H1 (cell line): ENCODE data around the gene FANCE. TPM values are rescaled to one million over a fixed set of nuclear protein-coding genes. Genes with fewer than 3 reads are reported as not detected.

ENCODE experiments used
- CTCF ChIA-PET: fragments of 300-600 bp; sonication (Branson Sonifier 250); formaldehyde crosslinking; loops from one replicate; lab custom pipeline; 2021; ENCODE audit not compliant: partially characterized antibody; lab: Charles Lee
- POLR2A ChIA-PET: fragments of 300-600 bp; sonication (Branson Sonifier 250); formaldehyde crosslinking; loops from one replicate; lab custom pipeline; 2021; ENCODE audit warnings: inconsistent platforms; ENCODE audit not compliant: partially characterized antibody; lab: Charles Lee
- DNase-seq, 2 experiments: peaks; one replicate each; pipeline versions ENCODE4 v3.0.0 to v3.0.0-alpha.2; 2010 to 2022; ENCODE audit warnings: low spot score in 2 of 2, low read depth in 1 of 2, mixed read lengths in 1 of 2
- FAIRE-seq: peaks from 2 replicates; lab custom pipeline; 2011; peaks lifted over from hg19 to GRCh38; lab: Jason Lieb, UNC
- H2AFZ ChIP-seq: 2 replicates; pipeline ENCODE4 v1.8.1; 2012; ENCODE audit warnings: low read length, inconsistent platforms
- H2AK5ac ChIP-seq: 2 replicates; pipeline ENCODE4 v1.6.1; 2013; ENCODE audit warnings: low read depth, low read length
- H2BK120ac ChIP-seq: replicated peaks from 2 replicates; pipeline ENCODE3; 2013; ENCODE audit warnings: low read depth, low read length, inconsistent platforms
- H2BK12ac ChIP-seq: 2 replicates; pipeline ENCODE4 v1.6.1; 2013; ENCODE audit warnings: low read depth, low read length
- H2BK15ac ChIP-seq: 2 replicates; pipeline ENCODE4 v1.6.1; 2013; ENCODE audit warnings: low read length
- H2BK20ac ChIP-seq: 2 replicates; pipeline ENCODE4 v1.6.1; 2013; ENCODE audit warnings: low read length
- H2BK5ac ChIP-seq: 2 replicates; pipeline ENCODE4 v1.6.1; 2013; ENCODE audit warnings: low read depth, low read length
- H3K14ac ChIP-seq: 2 replicates; pipeline ENCODE4 v1.6.1; 2013; ENCODE audit warnings: inconsistent platforms; ENCODE audit not compliant: insufficient read length
- H3K18ac ChIP-seq: 2 replicates; pipeline ENCODE4 v1.6.1; 2013; ENCODE audit warnings: low read length; ENCODE audit errors: extremely low read depth
- H3K23ac ChIP-seq: 2 replicates; pipeline ENCODE4 v1.6.1; 2013; ENCODE audit warnings: inconsistent platforms; ENCODE audit not compliant: insufficient read length
- H3K23me2 ChIP-seq: 2 replicates; pipeline ENCODE4 v1.6.1; 2013; ENCODE audit warnings: low read depth, low read length
- H3K27ac ChIP-seq: 2 replicates; pipeline ENCODE4 v1.6.1; 2011; ENCODE audit warnings: low read depth, low read length, inconsistent platforms
- H3K27me3 ChIP-seq, 4 experiments: replicated peaks in 1 of 4; 1 replicate in 1 of 4; 2 replicates in 3 of 4; pipeline versions ENCODE4 v1.6.1 to v1.8.1; 2011 to 2013; ENCODE audit warnings: low read length in 3 of 4, mild to moderate bottlenecking in 3 of 4, inconsistent platforms in 2 of 4, mixed read lengths in 2 of 4, moderate library complexity in 1 of 4; ENCODE audit not compliant: control insufficient read depth in 3 of 4, insufficient read depth in 3 of 4; ENCODE audit errors: extremely low read depth in 1 of 4
- H3K36me3 ChIP-seq, 4 experiments: 2 replicates each; pipeline versions ENCODE4 v1.6.1 to v1.8.1; 2011 to 2013; ENCODE audit warnings: mild to moderate bottlenecking in 4 of 4, low read length in 3 of 4, moderate library complexity in 2 of 4, control low read depth in 1 of 4, inconsistent platforms in 1 of 4; ENCODE audit not compliant: insufficient read depth in 4 of 4, control insufficient read depth in 2 of 4
- H3K4ac ChIP-seq: replicated peaks from 2 replicates; pipeline ENCODE3; 2013; ENCODE audit warnings: low read length, low read depth, mixed read lengths, inconsistent platforms; ENCODE audit not compliant: insufficient read length
- H3K4me1 ChIP-seq, 4 experiments: replicated peaks in 1 of 4; 1 replicate in 1 of 4; 2 replicates in 3 of 4; pipeline versions ENCODE4 v1.6.1 to v1.8.1; 2011 to 2013; ENCODE audit warnings: low read length in 3 of 4, inconsistent platforms in 2 of 4, mixed read lengths in 1 of 4; ENCODE audit not compliant: insufficient read depth in 4 of 4, control insufficient read depth in 3 of 4
- H3K4me2 ChIP-seq, 2 experiments: 2 replicates each; pipeline versions ENCODE4 v1.6.1 to v1.8.1; 2011 to 2013; ENCODE audit warnings: low read depth in 2 of 2, low read length in 2 of 2, control low read depth in 1 of 2, inconsistent platforms in 1 of 2, mild to moderate bottlenecking in 1 of 2; ENCODE audit not compliant: insufficient read depth in 1 of 2
- H3K4me3 ChIP-seq, 4 experiments: fragments of 200-600, 300-600 bp in 1 of 4; sonication (generic), shearing (Covaris generic), sonication (Bioruptor Twin) in 1 of 4; 2 replicates each; pipeline versions ENCODE4 v1.5.1 to v1.8.1; 2011 to 2016; ENCODE audit warnings: low read length in 4 of 4, low read depth in 3 of 4, control low read depth in 2 of 4, inconsistent platforms in 2 of 4, mild to moderate bottlenecking in 2 of 4, mixed read lengths in 1 of 4, moderate library complexity in 1 of 4; ENCODE audit not compliant: insufficient read depth in 2 of 4; ENCODE audit errors: extremely low read depth in 1 of 4
- H3K56ac ChIP-seq: replicated peaks from 2 replicates; pipeline ENCODE3; 2013; ENCODE audit warnings: low read depth, mild to moderate bottlenecking, mixed read lengths, low read length, inconsistent platforms; ENCODE audit not compliant: insufficient read length
- H3K79me1 ChIP-seq: 2 replicates; pipeline ENCODE4 v1.6.1; 2013; ENCODE audit warnings: low read depth, low read length, control low read depth
- H3K79me2 ChIP-seq, 2 experiments: 2 replicates each; pipeline versions ENCODE4 v1.6.1 to v1.8.1; 2012 to 2013; ENCODE audit warnings: low read length in 2 of 2, mild to moderate bottlenecking in 2 of 2, inconsistent platforms in 1 of 2; ENCODE audit not compliant: insufficient read depth in 2 of 2, control insufficient read depth in 1 of 2
- H3K9ac ChIP-seq, 4 experiments: replicated peaks in 1 of 4; 1 replicate in 1 of 4; 2 replicates in 3 of 4; pipeline versions ENCODE4 v1.6.1 to v1.8.1; 2011 to 2013; ENCODE audit warnings: low read depth in 3 of 4, low read length in 3 of 4, control low read depth in 2 of 4, mild to moderate bottlenecking in 2 of 4, moderate library complexity in 2 of 4, inconsistent platforms in 1 of 4; ENCODE audit errors: extremely low read depth in 1 of 4
- H3K9me3 ChIP-seq, 2 experiments: 2 replicates each; pipeline versions ENCODE4 v1.6.1 to v1.8.1; 2012 to 2013; ENCODE audit warnings: mild to moderate bottlenecking in 2 of 2, moderate library complexity in 2 of 2, control low read depth in 1 of 2, inconsistent platforms in 1 of 2, low read depth in 1 of 2, low read length in 1 of 2, mixed read lengths in 1 of 2; ENCODE audit not compliant: insufficient read depth in 2 of 2
- H4K20me1 ChIP-seq, 2 experiments: replicated peaks in 1 of 2; 2 replicates each; pipeline versions ENCODE3 to v1.8.1; 2011 to 2013; ENCODE audit warnings: inconsistent platforms in 2 of 2, low read length in 2 of 2, mild to moderate bottlenecking in 1 of 2; ENCODE audit not compliant: insufficient read depth in 2 of 2, control insufficient read depth in 1 of 2
- H4K5ac ChIP-seq: 2 replicates; pipeline ENCODE4 v1.6.1; 2013; ENCODE audit warnings: low read length, low read depth, mixed read lengths, inconsistent platforms; ENCODE audit not compliant: insufficient read length
- H4K8ac ChIP-seq: 2 replicates; pipeline ENCODE4 v1.8.0; 2013; ENCODE audit warnings: mild to moderate bottlenecking, moderate library complexity, low read length, inconsistent platforms; ENCODE audit not compliant: insufficient read depth; ENCODE audit errors: extremely low read depth
- H4K91ac ChIP-seq: replicated peaks from 2 replicates; pipeline ENCODE3; 2013; ENCODE audit warnings: low read length, mixed read lengths, inconsistent platforms; ENCODE audit not compliant: insufficient read length
- GABPA ChIP-seq: IDR thresholded peaks from 2 replicates; pipeline ENCODE4 v1.6.1; 2011; ENCODE audit warnings: mild to moderate bottlenecking, low read length, moderate library complexity, borderline replicate concordance; ENCODE audit not compliant: insufficient read depth
- JUN ChIP-seq: IDR thresholded peaks from 2 replicates; pipeline ENCODE4 v1.6.1; 2011; ENCODE audit warnings: low read depth, mild to moderate bottlenecking, improper control_type of control experiment, low read length
- PHF8 ChIP-seq: fragments of 200-600 bp; sonication (generic); conservative IDR thresholded peaks from 2 replicates; pipeline ENCODE4 v1.7.1; 2012; ENCODE audit warnings: low read depth, mild to moderate bottlenecking, inconsistent platforms, low read length, moderate library complexity
- RBBP5 ChIP-seq: IDR thresholded peaks from 2 replicates; pipeline ENCODE4 v1.7.1; 2012; ENCODE audit warnings: low read depth, mild to moderate bottlenecking, inconsistent platforms, low read length, moderate library complexity, borderline replicate concordance
- ZNF274 ChIP-seq: IDR thresholded peaks from 2 replicates; pipeline ENCODE4 v1.7.0; 2012; ENCODE audit warnings: low read length, borderline replicate concordance; ENCODE audit errors: extremely low read depth
- WGBS, 2 experiments: shearing (Covaris generic) in 1 of 2; methylation state at CpG; one replicate each; pipeline versions ENCODE4 v1.1.6 to v1.1.7; 2013 to 2015; ENCODE audit warnings: low lambda C conversion rate in 2 of 2, mixed read lengths in 2 of 2, inconsistent platforms in 1 of 2, low coverage in 1 of 2, missing lambda C conversion rate in 1 of 2; ENCODE audit not compliant: insufficient replicate concordance in 2 of 2, insufficient coverage in 1 of 2, insufficient read length in 1 of 2; ENCODE audit errors: extremely low coverage in 1 of 2, missing lambda C conversion rate in 1 of 2; 5-methylcytosine and 5-hydroxymethylcytosine counted together
- polyA plus RNA-seq, 7 experiments: library from polyadenylated mRNA; depleted of rRNA in 3 of 7; stranded (reverse) in 5 of 7; unstranded in 2 of 7; fragments of >200 nt in 5 of 7; fragments of 200-250 nt in 2 of 7; gene quantifications; 1 replicate in 5 of 7; 2 replicates in 1 of 7; 4 replicates in 1 of 7; pipeline versions ENCODE4 v1.2.1 to v1.2.3, GENCODE V29; 2011 to 2013; ENCODE audit warnings: missing spikeins in 2 of 7, mixed read lengths in 2 of 7
- total RNA-seq: library from RNA; stranded (reverse); fragmentation: NEBNext Ultra II Directional; extraction: Animal tissue kit (Norgen Biotek cat#: 25700); gene quantifications from 2 replicates; pipeline ENCODE4 v1.2.1, GENCODE V29; 2021

Gene FANCE
- total and polyA plus RNA-seq, 2 of the 8 experiments (the other 6 are each of a cell fraction or from before 2014, with no cell fraction given): 16.1 to 17.0 TPM

DNA sequence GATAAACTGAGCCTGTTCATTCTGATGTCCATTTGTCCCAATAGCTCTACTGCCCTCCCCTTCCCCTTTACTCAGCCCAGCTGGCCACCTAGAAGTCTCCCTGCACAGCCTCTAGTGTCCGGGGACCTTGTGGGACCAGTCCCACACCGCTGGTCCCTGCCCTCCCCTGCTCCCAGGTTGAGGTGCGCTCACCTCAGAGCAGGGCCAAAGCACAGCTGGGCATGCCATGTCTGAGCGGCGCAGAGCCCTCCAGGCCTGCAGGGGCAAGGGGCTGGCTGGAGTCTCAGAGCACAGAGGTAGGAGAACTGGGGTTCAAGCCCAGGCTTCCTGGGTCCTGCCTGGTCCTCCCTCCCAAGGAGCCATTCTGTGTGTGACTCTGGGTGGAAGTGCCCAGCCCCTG lies 24.7 kb upstream of the FANCE start:
- Histone ChIP-seq H3K79me2 (no peaks in the 10 kb centered on the region), H4K5ac (no peak overlapping the region), H4K8ac (no peak overlapping the region; the same call in 1 of the 2 replicates), H3K27ac (0 out of 2 replicates have a peak overlapping the region, but pooled peaks have one; percentile 52), H2BK12ac (peak overlapping the region; percentile 90; the same call in 1 of the 2 replicates), H3K9ac (no peak overlapping the region; a peak in 1 of 7 replicates), H3K4me2 (no peak overlapping the region), H3K14ac (no peak overlapping the region), H2BK5ac (peak overlapping the region; percentile 78; the same call in 1 of the 2 replicates), H3K23me2 (no peaks in the 10 kb centered on the region), H2AFZ (no peak overlapping the region), H3K9me3 (no peaks in the 10 kb centered on the region), H2AK5ac (peak overlapping the region; percentile 53; the same call in 1 of the 2 replicates), H3K4me1 (peaks cover 6 to 28% (median 16%) of the 10 kb centered on the region in 4 experiments), H3K27me3 (no peaks in the 10 kb centered on the region), H4K20me1 (no peaks in the 10 kb centered on the region), H3K18ac (peak overlapping the region; percentile 78; the same call in 1 of the 2 replicates), H3K4ac (no peak overlapping the region), H4K91ac (peak overlapping the region; percentile 89), H3K36me3 (0 out of 8 replicates have a peak, but pooled peaks cover 0 to 4% (median 0%) of the 10 kb centered on the region in 4 experiments), H2BK120ac (no peak overlapping the region), H3K56ac (no peak overlapping the region), H2BK20ac (peak overlapping the region; percentile 43; the same call in 1 of the 2 replicates), H3K23ac (no peak overlapping the region), H2BK15ac (peak overlapping the region; percentile 98; the same call in 1 of the 2 replicates), H3K79me1 (no peaks in the 10 kb centered on the region), H3K4me3 (no peak overlapping the region)
- FAIRE-seq: no peak
- no peak for TF ChIP-seq ZNF274
- TF ChIP-seq JUN: no peak
- no peak for TF ChIP-seq PHF8
- no peak for TF ChIP-seq GABPA
- TF ChIP-seq RBBP5: no peak
- ChIA-PET CTCF (interaction anchor here (0.7 to 15.8 kb wide), 15 partner anchors 7 to 140 kb away, joined by 3 to 138 read pairs (median 6); partner anchors contain the start of gene PPARD), POLR2A (interaction anchor here (1.0 to 2.0 kb wide), 4 partner anchors 10 to 94 kb away, joined by 3 to 6 read pairs (median 3); no protein-coding TSS in a partner anchor)
- WGBS, 2 experiments: 70% methylated on average over 5 of the region's 5 CpGs; no CpG with 5 or more reads in 1 of the 2 experiments
- DNase-seq: no peak
